Activated CD4-positive, alpha-beta memory T cell treated with anti-CD3 and anti-CD28 coated beads for 36 hours (primary cell): ENCODE measurements around the gene NBDY. TPM values are rescaled to one million over a fixed set of nuclear protein-coding genes. Genes with fewer than 3 reads are reported as not detected.
A peak's percentile ranks its signal among the peaks of the same experiment; 100 is the strongest.
"Not testable (repeated sequence)": the region's sequence is repeated elsewhere in the genome, so short reads cannot be mapped to it uniquely, and the experiment has no call there.

Experiments used
- CTCF ChIA-PET: fragments of 350-600 bp; sonication (Branson Sonifier 250); formaldehyde crosslinking; loops from one replicate; lab custom pipeline; 2021; ENCODE audit warnings: antibody characterized with exemption, inconsistent platforms; lab: Charles Lee
- POLR2A ChIA-PET: fragments of 350-600 bp; sonication (Branson Sonifier 250); formaldehyde crosslinking; loops from one replicate; lab custom pipeline; 2021; ENCODE audit warnings: antibody characterized with exemption; lab: Charles Lee
- DNase-seq: peaks from one replicate; pipeline ENCODE4 v3.0.0-alpha.2; 2020
- H3K27ac Mint-ChIP-seq: one replicate; pipeline ENCODE4 v1.8.0; 2021; ENCODE audit warnings: mixed read lengths
- H3K27me3 Mint-ChIP-seq: one replicate; pipeline ENCODE4 v1.8.0; 2021; ENCODE audit warnings: mixed read lengths
- H3K36me3 Mint-ChIP-seq: one replicate; pipeline ENCODE4 v1.8.0; 2021; ENCODE audit warnings: mixed read lengths
- H3K4me1 Mint-ChIP-seq: one replicate; pipeline ENCODE4 v1.8.0; 2021; ENCODE audit warnings: low read depth, mixed read lengths
- H3K4me3 Mint-ChIP-seq: one replicate; pipeline ENCODE4 v1.8.0; 2021; ENCODE audit warnings: mild to moderate bottlenecking, mixed read lengths
- H3K9me3 Mint-ChIP-seq: one replicate; pipeline ENCODE4 v1.8.0; 2021; ENCODE audit warnings: mixed read lengths
- intact Hi-C: fragments of 100-400 bp; cut with micrococcal nuclease; formaldehyde crosslinking; loops from one replicate; pipeline ENCODE4 v1.15.1; 2023
- total RNA-seq, 2 experiments: library from RNA; stranded (reverse); gene quantifications; one replicate each; pipeline ENCODE4 v1.2.3, GENCODE V29; 2021

The NBDY gene
- total RNA-seq, 2 experiments from 2014 or later, result 45.1 to 50.0 TPM

- Mint-ChIP-seq H3K27me3 (no peaks in the 10 kb centered on the region), H3K4me1 (peaks cover 49% of the 10 kb centered on the region), H3K4me3 (peak overlapping the region; percentile 72), H3K9me3 (no peaks in the 10 kb centered on the region), H3K27ac (peak overlapping the region; percentile 90), H3K36me3 (peaks cover 1% of the 10 kb centered on the region)
- POLR2A ChIA-PET, result no interaction called here
- peak; percentile 31 for DNase-seq
- CTCF ChIA-PET, result interaction anchor here (1.1 to 2.9 kb wide), 2 partner anchors 37 to 213 kb away, joined by 3 to 32 read pairs; no protein-coding TSS in a partner anchor
- intact Hi-C loops, result loop anchor here (10.0 kb wide), 4 partner anchors 210 to 1150 kb away; partner anchors contain the start of genes FAAH2 and ZXDA
Measured at GRCh38 chrX:56764975-56765791, 36.1 kb downstream of the NBDY start.

- Mint-ChIP-seq H3K27me3 (no peaks in the 10 kb centered on the region), H3K36me3 (peaks cover 1% of the 10 kb centered on the region), H3K4me1 (peaks cover 49% of the 10 kb centered on the region), H3K9me3 (no peaks in the 10 kb centered on the region), H3K27ac (peak overlapping the region; percentile 90), H3K4me3 (no peak overlapping the region)
- no peak for DNase-seq
- intact Hi-C loops, result loop anchor here (10.0 kb wide), 4 partner anchors 209 to 1149 kb away; partner anchors contain the start of genes FAAH2 and ZXDA
- CTCF ChIA-PET, result interaction anchor here (1.1 to 2.9 kb wide), 2 partner anchors 38 to 213 kb away, joined by 3 to 32 read pairs; no protein-coding TSS in a partner anchor
- POLR2A ChIA-PET, result no interaction called here
Measured at GRCh38 chrX:56765811-56766553, 36.9 kb downstream of the NBDY start.

- H3K27ac Mint-ChIP-seq, result peak overlapping the region; percentile 90
- intact Hi-C loops, result loop anchor here (10.0 kb wide), 4 partner anchors 208 to 1148 kb away; partner anchors contain the start of genes FAAH2 and ZXDA
- H3K27me3 Mint-ChIP-seq, result no peaks in the 10 kb centered on the region
- H3K4me1 Mint-ChIP-seq, result peaks cover 41% of the 10 kb centered on the region
- no peak overlapping the region for H3K4me3 Mint-ChIP-seq
- no peak for DNase-seq
- ChIA-PET CTCF (no interaction called here), POLR2A (no interaction called here)
- peaks cover 1% of the 10 kb centered on the region for H3K36me3 Mint-ChIP-seq
- H3K9me3 Mint-ChIP-seq, result no peaks in the 10 kb centered on the region
Measured at GRCh38 chrX:56766554-56767347, 37.7 kb downstream of the NBDY start.

- CTCF ChIA-PET, H3K9me3 Mint-ChIP-seq, POLR2A ChIA-PET, H3K27me3 Mint-ChIP-seq, H3K36me3 Mint-ChIP-seq, H3K27ac Mint-ChIP-seq, DNase-seq, H3K4me3 Mint-ChIP-seq: not testable (repeated sequence)
- intact Hi-C loops, result loop anchor here (10.0 kb wide), 4 partner anchors 207 to 1147 kb away; partner anchors contain the start of genes FAAH2 and ZXDA
- peaks cover 33% of the 10 kb centered on the region for H3K4me1 Mint-ChIP-seq
Measured at GRCh38 chrX:56767348-56768119, 38.5 kb downstream of the NBDY start.

- H3K27me3 Mint-ChIP-seq, H3K27ac Mint-ChIP-seq, H3K9me3 Mint-ChIP-seq, H3K36me3 Mint-ChIP-seq, POLR2A ChIA-PET, CTCF ChIA-PET, H3K4me3 Mint-ChIP-seq, DNase-seq: not testable (repeated sequence)
- intact Hi-C loops, result loop anchor here (10.0 kb wide), 4 partner anchors 207 to 1147 kb away; partner anchors contain the start of genes FAAH2 and ZXDA
- H3K4me1 Mint-ChIP-seq, result peaks cover 26% of the 10 kb centered on the region
Measured at GRCh38 chrX:56768120-56768660, 39.1 kb downstream of the NBDY start.

GRCh38 chrX:56772675-56773521 lies 43.9 kb downstream of the NBDY start:
- H3K36me3 Mint-ChIP-seq, H3K4me3 Mint-ChIP-seq, H3K9me3 Mint-ChIP-seq, CTCF ChIA-PET, intact Hi-C loops, H3K27me3 Mint-ChIP-seq, H3K27ac Mint-ChIP-seq, DNase-seq, H3K4me1 Mint-ChIP-seq, POLR2A ChIA-PET: not testable (repeated sequence)

- POLR2A ChIA-PET, DNase-seq, intact Hi-C loops, H3K36me3 Mint-ChIP-seq, H3K27me3 Mint-ChIP-seq, H3K9me3 Mint-ChIP-seq, H3K4me1 Mint-ChIP-seq, H3K4me3 Mint-ChIP-seq, CTCF ChIA-PET, H3K27ac Mint-ChIP-seq: not testable (repeated sequence)
Measured at GRCh38 chrX:56773522-56774060, 44.5 kb downstream of the NBDY start.

GRCh38 chrX:56778099-56778923 lies 49.3 kb downstream of the NBDY start:
- H3K27ac Mint-ChIP-seq, DNase-seq, intact Hi-C loops, CTCF ChIA-PET, H3K9me3 Mint-ChIP-seq, H3K27me3 Mint-ChIP-seq, POLR2A ChIA-PET, H3K4me3 Mint-ChIP-seq, H3K36me3 Mint-ChIP-seq: not testable (repeated sequence)
- H3K4me1 Mint-ChIP-seq, result peaks cover 20% of the 10 kb centered on the region

- H3K27me3 Mint-ChIP-seq, H3K9me3 Mint-ChIP-seq, H3K36me3 Mint-ChIP-seq, CTCF ChIA-PET, DNase-seq, H3K4me3 Mint-ChIP-seq, POLR2A ChIA-PET, H3K27ac Mint-ChIP-seq, intact Hi-C loops: not testable (repeated sequence)
- H3K4me1 Mint-ChIP-seq, result peaks cover 20% of the 10 kb centered on the region
Measured at GRCh38 chrX:56778924-56779468, 50.0 kb downstream of the NBDY start.
